HL-60 (cell line): ENCODE results near the gene CDKN2AIPNL.

Experiments used
- CTCF ChIP-seq: IDR thresholded peaks from one replicate; pipeline ENCODE4 v1.5.1; 2011; ENCODE audit warnings: low read length, control low read depth, inconsistent platforms; ENCODE audit not compliant: insufficient read depth
- GABPA ChIP-seq: IDR thresholded peaks from 2 replicates; pipeline ENCODE4 v1.6.1; 2012; ENCODE audit warnings: low read depth
- POLR2AphosphoS5 ChIP-seq: IDR thresholded peaks from 2 replicates; pipeline ENCODE4 v1.6.1; 2012; ENCODE audit warnings: low read depth
- REST ChIP-seq: IDR thresholded peaks from 2 replicates; pipeline ENCODE4 v1.6.1; 2012; ENCODE audit warnings: low read depth; ENCODE audit not compliant: insufficient replicate concordance
- SPI1 ChIP-seq: IDR thresholded peaks from 2 replicates; pipeline ENCODE4 v1.6.1; 2012; ENCODE audit warnings: low read depth, mild to moderate bottlenecking, borderline replicate concordance

- TF ChIP-seq CTCF (no peak), GABPA (no peak), POLR2AphosphoS5 (no peak), REST (no peak), SPI1 (no peak)
Observed at GRCh38 chr5:134444941-134445471, 33.3 kb upstream of the CDKN2AIPNL start.
